ENCODE data around the gene MDM1. TPM values are rescaled to one million over a fixed set of nuclear protein-coding genes. Genes with fewer than 3 reads are reported as not detected.

Gene MDM1
- total RNA-seq, 1 experiment from 2014 or later = 10.0 TPM

DNA sequence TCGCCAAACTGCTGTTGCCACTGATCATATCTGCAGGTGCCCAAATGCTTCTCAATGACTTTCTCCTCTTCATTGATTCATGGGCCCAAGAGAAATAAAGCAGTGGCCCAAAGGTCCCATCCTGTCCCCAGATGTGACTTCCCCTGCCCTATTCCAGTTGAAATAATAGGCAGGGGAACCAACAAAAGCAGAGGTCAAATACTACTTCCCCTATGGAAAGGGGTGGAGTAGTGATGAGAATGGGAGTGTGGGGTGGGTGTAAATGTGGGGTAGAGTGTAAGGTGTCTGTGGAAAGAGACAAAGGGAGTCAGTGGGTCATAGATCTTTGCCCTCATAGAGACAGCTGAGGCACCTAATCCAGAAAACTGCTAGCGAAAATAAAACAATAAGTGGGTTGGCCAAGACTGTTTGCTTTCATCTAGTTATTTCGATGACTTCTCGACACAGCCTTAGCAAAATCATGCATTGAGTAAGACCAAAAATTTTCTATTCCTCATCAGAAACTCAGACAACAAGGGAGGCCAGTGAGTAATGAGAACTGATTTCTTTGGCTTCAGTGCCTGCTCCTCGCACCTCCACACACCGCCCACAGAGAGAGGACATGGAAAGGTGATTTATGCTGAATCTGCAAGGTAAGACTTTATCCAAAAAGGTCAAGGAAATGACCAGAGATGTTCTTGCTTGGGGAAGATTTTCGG is 67.9 kb downstream of the MDM1 start:
- ChIA-PET POLR2A (no interaction called here), RAD21 (ENCODE audit: low non-redundant PET in 1 of 2, low total read pairs in 2 of 2, uncharacterized antibody in 2 of 2, unreplicated experiment in 2 of 2) (no interaction called here), CTCF (no interaction called here)
- H3K4me2 ChIP-seq (ENCODE audit: low read length) = no peak overlapping the region
- H4K20me1 ChIP-seq (ENCODE audit: insufficient read depth) = no peaks in the 10 kb centered on the region
- H3K79me2 ChIP-seq (ENCODE audit: insufficient read depth, low read length) = no peaks in the 10 kb centered on the region
- DNase-seq (ENCODE audit: low read depth, low spot score) (no peak), ATAC-seq (no peak)
- no peak for TF ChIP-seq REST (IDR thresholded peaks at IDR 0.05; ENCODE audit: low read depth)
- TF ChIP-seq EZH2phosphoT487 (IDR thresholded peaks at IDR 0.05; ENCODE audit: borderline replicate concordance) = no peak
- TF ChIP-seq FOSL1 (IDR thresholded peaks at IDR 0.05; ENCODE audit: low read depth) = no peak
- TF ChIP-seq ELF1 (IDR thresholded peaks at IDR 0.05; ENCODE audit: borderline replicate concordance, low read depth) = no peak
- TF ChIP-seq, protein P1, sequence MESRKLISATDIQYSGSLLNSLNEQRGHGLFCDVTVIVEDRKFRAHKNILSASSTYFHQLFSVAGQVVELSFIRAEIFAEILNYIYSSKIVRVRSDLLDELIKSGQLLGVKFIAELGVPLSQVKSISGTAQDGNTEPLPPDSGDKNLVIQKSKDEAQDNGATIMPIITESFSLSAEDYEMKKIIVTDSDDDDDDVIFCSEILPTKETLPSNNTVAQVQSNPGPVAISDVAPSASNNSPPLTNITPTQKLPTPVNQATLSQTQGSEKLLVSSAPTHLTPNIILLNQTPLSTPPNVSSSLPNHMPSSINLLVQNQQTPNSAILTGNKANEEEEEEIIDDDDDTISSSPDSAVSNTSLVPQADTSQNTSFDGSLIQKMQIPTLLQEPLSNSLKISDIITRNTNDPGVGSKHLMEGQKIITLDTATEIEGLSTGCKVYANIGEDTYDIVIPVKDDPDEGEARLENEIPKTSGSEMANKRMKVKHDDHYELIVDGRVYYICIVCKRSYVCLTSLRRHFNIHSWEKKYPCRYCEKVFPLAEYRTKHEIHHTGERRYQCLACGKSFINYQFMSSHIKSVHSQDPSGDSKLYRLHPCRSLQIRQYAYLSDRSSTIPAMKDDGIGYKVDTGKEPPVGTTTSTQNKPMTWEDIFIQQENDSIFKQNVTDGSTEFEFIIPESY (IDR thresholded peaks at IDR 0.05; ENCODE audit: extremely low read depth, insufficient replicate concordance, low read length) = no peak
- TF ChIP-seq ZNF274 (IDR thresholded peaks at IDR 0.05; ENCODE audit: low read depth, low read length) = no peak
- no peaks in the 10 kb centered on the region for H3K27me3 ChIP-seq (ENCODE audit: insufficient read depth, low read length)
- BruUV-seq (replicated peaks) = no TSS peak
- H3K9ac ChIP-seq (ENCODE audit: low read length) = no peak overlapping the region
- H3K9me2 ChIP-seq (ENCODE audit: insufficient read depth) = no peaks in the 10 kb centered on the region
- no peak overlapping the region for H2AFZ ChIP-seq (ENCODE audit: low read depth, low read length, poor library complexity, severe bottlenecking)
- H3K27ac ChIP-seq (ENCODE audit: low read depth, low read length) = no peak overlapping the region
- H3K4me3 ChIP-seq (replicated peaks in 1 of 2; ENCODE audit: low read depth in 1 of 2, low read length in 2 of 2) = no peak overlapping the region
- no peaks in the 10 kb centered on the region for H3K9me3 ChIP-seq (ENCODE audit: control insufficient read depth in 1 of 2, insufficient read depth in 1 of 2, low read depth in 1 of 2, low read length in 2 of 2)
- no peaks in the 10 kb centered on the region for H3K36me3 ChIP-seq (ENCODE audit: control insufficient read depth in 1 of 2, insufficient read depth in 2 of 2, low read length in 2 of 2)
- intact Hi-C loops (cut with micrococcal nuclease) = no loop called here
- H3K4me1 ChIP-seq (ENCODE audit: control insufficient read depth in 1 of 2, insufficient read depth in 2 of 2, low read length in 2 of 2) = peaks cover 0 to 3% of the 10 kb centered on the region in 2 experiments; a peak in 1 of 4 replicates
